HG03378 (cell line): ENCODE results near the gene COLEC12.
A peak's percentile ranks its signal among the peaks of the same experiment; 100 is the strongest.

Source experiments
- ATAC-seq: cut with Tn5 transposase; IDR thresholded peaks from one replicate; pipeline ENCODE4 v1.9.1; 2021; ENCODE audit warnings: mild to moderate bottlenecking, moderate library complexity; ENCODE audit not compliant: unreplicated experiment

Gene COLEC12

DNA sequence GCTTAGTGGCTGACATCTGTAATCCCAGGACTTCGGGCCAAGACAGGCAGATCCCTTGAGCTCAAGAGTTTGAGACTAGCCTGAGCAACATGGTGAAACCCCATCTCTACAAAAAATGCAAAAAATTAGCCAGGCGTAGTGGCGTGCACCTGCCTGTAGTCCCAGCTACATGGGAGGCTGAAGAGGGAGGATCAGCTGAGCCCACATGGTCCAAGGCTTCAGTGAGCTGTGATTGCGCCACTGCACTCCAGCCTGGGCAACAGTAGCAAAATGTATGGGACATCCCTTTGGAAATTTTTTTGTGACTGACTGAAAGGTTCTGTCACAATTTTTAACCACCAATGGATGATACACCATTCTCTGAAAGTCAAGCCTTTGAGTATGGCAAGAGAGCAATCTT, 6.3 kb upstream of the COLEC12 start:
- no peak for ATAC-seq

DNA sequence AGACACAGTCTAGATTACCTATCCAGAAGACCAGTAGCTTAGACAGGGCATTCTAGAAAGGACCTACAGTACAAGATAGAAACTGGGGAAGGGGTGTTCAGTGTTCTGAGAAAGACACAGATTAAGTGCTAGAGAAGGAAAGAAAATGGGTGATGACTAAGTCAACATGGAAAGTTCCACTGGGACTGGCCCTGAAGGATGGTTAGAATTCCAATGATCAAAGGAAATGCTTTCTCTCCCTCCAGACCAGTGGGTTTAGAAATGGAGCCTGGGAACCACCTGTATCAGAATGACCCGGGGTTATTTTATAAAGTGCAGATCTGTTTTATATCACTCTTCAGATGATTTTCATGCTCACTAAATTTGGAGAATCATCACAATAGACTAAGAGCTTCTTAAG, 5.8 kb upstream of the COLEC12 start:
- no peak for ATAC-seq

DNA sequence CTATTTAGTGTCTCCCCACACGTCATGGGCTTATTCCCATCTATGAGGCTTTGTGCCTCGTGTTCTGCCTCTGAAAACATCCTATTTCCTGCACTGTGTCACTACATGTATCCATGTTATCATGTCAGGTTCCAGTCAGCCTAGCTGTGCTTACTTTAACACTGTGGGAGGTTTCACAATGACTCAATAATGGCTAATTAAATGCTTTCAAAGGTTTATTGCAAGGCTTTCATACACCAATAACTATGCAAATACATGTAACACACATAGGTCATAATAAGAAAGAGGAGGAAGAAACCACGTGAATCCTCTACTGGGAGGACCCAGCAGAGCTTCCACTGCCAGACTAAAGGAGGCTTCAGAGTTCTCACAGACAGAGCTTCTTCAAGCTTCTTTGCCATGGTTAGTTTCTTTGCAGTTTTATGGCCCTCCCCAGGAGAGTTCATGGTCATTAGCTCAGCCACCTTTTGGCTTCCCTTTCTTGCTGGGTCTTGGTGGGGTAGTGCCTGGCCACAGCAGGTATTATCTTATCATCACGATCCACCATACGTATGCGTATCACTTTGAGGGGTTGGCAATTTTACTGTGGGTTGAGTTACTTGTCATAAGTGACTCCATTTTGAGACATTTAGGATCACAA, 5.1 kb upstream of the COLEC12 start:
- peak; percentile 98 for ATAC-seq

DNA sequence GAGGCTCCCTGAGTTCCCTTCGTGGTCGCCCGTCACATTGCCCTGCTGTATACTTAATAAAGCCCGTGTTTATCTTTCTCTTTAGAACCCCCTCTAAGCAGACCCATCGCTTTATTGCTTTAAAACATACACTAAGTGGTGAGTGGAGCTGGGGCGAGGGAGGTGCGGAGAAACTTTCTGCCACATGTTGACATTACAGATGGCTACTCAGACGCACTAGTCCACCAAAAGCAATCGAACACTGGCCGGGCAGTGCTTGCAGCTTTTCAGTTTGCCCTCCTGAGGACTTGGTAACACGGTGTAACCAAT, 859 bp upstream of the COLEC12 start:
- ATAC-seq: no peak

DNA sequence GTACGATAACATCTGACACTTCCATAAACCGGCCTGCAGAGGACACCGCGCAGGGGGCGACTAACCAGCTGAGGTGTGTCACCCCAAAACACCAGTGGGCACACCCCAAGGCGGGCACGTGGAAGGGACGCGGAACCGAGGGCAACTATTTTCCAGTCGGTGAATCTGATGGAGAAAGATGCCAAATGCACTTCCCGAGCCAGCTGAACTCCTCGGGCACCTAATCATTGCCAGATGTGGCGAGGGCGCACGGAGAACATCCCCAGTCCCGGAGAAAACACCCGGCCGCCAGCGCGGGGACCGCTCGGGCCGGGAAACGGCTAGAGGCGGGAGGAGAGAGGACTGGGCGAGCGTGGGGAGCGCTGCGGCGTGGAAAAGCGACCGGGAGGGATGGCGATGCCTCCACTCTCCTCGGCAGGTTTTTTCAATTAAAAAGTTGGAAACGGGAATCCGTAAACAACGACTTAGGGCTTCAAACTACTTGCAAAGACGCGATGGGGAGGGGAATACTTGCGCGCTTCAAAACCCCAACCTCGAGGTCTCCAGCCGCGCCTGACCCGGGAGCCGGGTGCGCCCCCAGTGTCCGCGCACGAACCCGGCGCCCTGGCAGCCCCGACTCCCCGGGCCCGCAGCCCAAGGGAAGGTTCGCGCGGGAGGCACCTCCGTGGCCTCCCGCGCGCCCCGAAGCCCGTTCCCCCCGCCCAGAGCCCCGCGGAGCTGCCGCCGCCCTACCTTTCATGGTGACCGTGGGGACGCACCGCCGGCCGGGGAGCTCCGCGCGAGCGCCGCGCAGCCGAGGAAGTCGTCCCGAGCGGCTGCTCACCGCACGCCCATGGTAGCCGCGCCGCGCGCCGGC, 497 bp downstream of the COLEC12 start:
- no peak for ATAC-seq

DNA sequence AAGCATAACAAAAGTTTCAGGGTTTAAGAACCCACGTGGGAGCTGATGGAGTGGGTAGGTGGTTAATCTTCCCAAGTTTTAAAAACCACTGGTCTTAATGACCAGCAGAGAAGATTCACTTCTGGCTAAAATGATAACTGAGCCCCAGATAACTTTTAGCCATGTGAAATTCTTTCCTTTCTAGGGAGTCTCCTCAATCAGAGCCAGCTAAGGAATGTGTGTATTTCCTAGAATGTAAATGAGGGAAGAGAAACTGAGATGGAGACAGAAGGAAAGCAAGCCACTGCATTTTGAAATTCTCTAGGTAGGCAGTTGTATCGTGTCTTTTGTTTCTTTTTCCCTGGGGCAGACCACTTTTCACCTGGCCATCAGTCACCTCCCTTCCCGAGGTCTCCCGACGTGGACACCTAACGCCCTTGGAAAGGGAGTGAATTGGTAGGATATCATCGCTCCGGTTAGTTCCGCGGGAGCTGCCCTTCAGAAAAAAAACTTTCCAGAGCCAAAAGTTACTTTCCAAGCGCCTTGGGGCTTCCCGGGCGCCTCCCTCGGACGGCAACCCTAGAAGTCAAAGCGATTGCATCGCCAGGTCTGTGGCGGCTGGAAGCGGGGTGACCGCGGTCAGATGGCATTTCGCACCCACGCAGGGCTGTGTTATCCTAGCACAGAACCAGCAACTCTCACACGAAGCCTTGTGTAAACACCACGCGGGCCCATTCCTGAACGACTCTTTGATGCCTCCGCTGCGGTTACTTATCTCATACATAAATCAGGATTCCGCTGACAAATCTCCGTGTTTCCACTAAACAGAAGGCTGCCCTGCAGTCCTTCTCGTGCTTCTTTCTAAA, 1.3 kb downstream of the COLEC12 start:
- ATAC-seq: no peak

DNA sequence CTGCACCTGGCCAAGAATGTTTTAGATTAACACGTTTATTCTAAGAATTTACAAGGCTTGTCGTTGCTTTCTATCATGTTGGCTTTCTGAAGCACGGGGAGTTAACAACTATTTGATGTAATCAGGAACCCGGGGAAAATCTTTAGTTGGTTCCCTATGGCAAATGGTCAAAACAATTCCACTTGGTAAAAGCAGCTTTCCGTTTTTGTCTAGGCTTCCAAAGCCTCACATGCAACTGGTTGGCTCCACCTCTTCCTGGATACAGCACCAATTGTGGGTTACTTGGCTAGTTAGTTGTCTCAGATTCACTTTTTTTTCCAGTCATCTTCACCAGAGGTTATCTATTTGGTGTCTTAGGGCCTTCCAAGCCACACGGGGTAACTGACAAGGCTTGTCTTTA, 2.8 kb downstream of the COLEC12 start:
- ATAC-seq: no peak

DNA sequence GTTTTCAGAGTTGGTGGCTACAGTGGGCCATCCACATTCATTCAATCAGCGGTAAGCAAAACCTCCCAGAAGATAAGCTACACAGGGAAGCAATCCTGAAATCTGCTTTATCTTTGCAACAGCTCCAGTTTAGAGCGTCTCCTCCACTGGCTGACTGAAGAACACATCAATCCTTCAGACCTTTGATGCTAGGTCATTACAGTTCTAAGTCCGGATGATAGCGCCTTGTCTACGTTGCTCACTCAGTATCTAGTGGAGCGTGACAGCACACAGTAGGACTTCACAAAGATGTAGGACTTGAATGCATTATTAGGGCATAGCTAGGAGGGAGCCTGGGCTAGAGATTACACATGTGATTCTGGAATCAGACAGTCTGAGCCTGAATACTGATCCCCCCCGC, 5.0 kb downstream of the COLEC12 start:
- no peak for ATAC-seq

DNA sequence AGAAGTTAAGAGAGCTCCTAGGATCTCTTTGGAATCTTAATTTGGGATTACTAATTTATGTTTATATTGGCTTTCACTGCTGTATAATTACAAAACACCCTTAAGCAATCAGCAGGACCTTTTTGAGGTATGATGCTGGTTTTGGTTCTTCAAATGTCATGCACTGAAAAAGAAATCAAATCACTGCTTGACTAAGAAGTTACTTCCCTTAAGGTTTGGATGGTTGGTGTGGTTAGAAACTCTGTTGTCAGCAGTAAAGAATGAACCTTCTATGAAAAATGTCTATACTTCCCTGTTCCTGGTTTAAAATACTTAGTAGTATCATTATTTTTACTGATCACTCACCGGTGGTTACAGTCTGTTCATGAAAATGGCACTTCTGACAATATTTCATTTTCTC, 5.5 kb downstream of the COLEC12 start:
- no peak for ATAC-seq

DNA sequence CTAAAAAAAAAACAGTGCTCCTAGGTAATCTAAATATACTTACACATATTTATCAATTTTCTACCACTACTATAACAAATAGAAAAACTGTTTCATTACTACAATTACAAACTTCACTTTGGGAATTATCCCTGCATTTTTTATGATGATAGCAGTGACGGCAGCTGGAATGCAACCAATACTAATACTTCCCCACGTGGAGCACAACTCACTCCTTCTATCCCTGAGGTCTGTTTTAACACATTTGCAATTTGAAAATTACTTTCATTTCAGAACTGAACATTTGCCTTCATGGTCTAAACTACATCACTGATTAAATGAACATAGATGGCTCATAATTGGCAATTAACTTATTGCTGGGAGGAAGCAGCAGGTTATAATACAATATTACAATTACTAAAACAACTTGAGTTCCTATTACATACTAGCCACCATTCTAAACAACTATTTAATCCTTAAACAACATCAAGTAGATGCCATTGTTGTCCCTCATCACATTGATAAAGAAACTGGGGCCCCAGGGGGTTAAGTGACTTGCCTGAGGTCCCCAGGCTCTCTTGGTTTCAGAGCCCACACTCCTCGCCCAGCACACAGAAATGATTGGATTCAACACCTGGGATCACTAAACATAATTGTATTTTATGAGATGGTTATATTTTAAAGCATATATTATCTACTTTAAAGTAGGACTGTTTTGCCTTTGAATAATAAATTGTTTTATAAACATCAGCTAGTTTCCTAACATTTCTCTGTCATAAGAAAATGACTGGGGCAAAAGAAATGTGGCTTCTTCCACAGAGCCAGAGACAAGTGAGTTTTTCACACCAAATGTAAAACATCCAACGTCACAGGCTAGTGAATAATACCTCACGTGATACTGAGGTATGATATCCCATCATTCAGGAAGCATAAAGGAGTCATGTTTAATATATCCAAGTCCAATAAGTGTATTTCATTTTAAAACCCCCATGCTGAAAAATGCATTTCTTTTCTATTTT, 6.2 kb downstream of the COLEC12 start:
- ATAC-seq: no peak

DNA sequence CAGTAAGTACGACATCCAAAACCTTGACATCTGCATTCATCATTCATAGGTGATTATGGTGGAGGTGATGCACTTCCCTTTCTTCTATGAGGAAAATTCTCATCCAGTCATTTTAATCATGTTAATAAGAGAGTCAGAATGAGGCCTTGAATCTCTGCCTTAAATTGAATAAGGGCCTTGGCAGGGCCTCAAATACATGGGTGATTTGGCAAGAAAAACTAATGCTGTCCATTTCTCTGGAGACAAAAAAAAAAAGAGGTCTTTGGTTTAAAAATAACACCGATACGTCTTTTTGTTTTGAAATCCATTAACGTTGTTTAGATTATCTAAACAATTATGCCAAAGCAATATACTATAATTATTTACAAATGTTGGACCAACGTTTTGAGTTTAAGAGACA, 8.1 kb downstream of the COLEC12 start:
- no peak for ATAC-seq

DNA sequence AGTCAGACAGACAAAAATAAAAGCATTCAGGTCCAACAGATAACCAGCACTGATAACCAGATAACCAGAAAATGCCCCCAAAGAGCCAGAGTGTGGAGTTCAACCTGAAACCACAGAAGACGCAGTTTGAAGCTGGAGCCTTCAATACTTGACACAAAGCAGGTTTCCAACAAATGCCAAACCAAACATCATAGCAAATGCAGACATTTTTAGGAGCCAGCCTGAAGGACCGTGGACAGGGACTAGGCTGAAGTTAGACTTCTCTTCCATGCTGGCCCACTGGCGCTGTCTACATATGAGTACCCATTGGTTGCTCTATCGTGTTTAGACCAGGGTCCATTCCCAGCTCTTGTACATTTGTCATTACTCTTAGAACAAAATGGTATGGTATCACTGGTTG, 9.9 kb downstream of the COLEC12 start:
- no peak for ATAC-seq

DNA sequence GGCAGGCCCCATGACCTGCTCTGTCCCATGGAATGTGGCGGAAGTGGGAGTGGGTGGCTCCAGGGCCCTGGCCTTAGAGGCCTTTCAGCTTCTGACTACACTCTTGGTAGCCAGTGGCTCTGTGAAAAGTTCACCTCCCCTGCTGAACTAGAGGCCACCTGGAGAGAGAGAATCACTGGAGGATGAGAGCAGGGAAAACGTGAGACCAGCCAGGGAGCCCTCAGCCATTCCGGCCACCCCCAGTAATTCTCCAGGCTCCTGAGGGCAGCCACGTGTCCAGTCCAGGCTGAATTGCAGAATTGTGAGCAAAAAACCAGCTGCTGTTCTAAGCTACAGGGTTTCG, 10.5 kb downstream of the COLEC12 start:
- ATAC-seq: no peak

DNA sequence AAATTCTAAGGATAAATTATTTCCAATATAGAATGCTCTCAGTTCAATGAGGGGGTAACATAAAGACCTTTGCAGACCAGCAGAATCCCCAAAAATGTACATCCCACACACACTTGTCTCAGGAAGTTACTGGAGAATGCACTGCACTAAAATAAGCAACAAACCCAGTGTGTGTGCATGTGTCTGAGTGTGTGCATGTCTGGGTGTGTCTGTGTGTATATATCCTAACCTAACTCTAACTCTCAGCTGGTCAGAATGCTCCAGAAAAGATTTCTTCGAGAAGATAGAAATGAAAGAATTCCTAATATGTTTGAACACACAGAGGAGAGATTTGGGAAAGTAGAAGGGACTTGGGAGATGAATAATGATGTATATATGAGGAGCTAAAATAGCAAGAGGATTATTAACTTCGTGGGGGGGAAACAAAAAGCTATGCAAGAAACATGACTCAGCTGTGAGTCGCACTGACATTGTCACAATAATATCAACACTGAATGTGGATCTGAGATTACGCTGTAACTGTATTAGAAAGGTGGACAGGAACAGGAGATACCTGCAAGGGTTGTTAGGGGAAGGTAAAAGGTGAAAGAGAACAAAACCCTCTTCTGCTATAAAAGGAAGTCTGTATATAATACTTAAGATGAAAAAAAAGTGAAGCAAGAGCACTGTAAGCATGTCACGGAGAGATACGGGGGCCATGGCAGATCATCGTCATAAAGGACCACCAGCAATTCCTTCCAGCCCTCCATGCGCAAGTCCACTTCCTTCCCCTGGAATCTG, 11.1 kb downstream of the COLEC12 start:
- no peak for ATAC-seq

DNA sequence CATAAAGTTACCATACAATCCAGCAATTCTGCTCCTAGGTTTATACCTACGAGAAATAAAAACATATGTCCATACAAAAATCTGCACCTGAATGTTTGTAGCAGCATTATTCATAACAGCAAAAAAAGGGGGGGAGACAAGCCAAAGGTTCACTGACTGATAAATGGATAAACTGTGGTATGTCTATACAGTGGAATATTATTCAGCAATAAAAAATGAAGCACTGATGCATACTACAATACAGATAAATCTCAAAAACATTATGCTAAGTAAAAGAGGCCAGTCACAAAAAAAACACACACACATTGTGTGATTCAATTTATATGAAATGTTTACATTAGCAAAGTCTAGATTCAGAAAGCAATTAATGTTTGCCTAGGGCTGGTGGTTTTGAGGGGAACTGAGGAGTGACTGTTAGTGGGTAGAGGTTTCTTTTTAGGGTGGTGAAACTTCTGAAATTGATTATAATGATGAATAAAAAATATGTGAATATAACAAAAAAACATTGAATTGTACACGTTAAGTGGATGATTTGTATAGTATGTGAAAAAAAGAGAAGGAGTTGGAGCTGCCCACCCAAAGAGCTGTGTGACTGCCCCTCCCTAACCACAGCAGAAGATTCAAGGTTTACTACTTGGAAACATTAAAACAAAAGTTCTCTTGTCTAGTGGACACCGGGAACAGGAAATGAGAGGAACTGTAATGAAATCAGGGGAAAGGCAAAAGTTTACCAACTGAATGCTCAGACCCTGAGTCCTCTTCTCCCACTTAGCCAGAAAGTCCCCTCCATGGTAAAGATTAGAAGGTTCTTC, 13.4 kb downstream of the COLEC12 start:
- ATAC-seq: no peak

DNA sequence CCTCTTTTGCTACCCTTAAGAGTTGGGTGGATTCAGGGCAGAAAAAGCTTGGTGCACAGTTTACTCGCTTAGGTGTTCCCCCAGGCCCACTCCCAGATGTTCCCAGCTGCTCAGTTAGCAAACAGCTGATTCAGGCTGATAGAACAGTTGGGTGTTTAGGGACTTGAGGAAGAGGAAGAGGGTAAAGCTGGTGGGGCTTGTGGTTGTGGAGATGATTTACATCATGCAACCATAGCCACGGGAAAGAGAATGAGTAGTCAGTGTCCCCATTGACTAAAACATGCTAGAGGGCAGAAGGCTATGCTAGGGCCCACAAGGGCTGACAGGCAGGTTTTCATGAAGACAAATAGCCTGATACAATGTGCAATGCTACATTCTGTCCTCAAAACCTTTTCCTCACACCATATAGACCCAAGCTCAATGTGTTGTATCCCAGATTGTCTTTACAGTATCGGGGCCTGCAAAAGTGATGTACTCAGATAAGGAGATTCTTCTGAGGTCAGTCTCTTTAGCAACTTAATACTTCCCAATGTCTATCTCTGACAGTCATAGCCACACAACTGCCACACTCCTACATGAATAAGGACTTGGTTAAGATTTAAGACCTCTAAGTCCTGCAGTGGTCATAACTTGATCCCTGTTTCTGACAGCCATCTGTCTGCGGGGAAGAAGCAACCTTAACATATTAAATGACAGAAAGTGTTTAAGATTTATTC, 15.6 kb downstream of the COLEC12 start:
- ATAC-seq: peak; percentile 78

DNA sequence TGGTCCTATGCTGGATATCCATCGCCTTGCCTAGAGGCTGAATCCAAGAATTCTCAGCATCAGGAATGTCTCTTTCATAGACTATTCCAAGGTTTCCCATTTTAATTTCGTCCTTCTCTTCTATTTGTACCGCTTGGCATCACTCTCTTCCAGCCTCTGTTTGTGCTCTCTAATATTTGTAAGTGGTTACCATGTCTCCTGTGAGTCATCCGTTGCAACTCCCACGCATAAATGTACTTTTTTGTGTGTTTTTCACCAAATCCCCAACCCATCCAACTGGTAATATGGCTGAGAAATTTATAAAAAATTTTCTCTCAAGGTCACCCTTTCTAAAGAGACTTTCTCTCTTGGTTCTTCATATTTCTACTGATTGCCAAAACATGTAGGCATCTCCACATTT, 21.8 kb downstream of the COLEC12 start:
- no peak for ATAC-seq

DNA sequence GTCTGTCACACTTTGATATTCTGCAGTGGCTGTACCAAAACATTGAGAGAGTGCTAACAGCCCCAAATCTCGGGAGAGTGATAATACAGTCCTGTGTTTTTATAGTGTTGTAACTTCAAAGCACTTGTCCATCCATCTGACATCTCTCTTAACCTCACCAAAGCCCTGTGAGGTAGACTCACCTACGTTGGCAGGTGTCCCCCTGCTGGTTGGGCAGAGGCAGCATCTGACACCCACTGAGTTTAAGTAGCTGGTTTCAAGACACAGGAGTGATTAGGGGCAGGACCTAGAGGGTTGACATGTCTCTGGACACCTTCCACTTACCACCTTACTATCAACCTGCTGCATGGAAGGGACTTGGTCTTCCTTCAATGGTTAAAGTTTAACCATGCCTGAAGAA, 22.9 kb downstream of the COLEC12 start:
- ATAC-seq: no peak

DNA sequence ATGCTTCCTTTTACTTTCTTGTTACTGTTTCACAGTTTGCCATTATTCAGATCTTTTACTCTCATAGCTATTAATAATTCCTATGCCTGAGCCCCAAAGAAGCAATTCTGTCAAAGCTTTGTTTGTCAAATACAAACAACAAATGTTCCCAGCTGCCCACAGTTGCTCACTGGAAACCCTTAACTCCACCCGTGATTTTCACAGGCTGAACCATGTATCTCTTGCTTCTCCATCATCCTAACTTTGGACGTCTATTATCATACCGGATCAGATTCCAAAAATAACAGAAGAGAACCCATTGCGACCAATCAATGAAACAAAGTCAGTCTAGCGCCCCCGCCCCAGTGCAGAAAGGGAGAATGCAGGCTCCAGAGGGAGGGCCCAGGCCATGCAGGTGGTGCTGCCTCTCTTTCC, 24.2 kb downstream of the COLEC12 start:
- ATAC-seq: no peak
